GM21619 (cell line): ENCODE results near the gene MOB3B.
"Not testable (repeated sequence)": the region's sequence is repeated elsewhere in the genome, so short reads cannot be mapped to it uniquely, and the experiment has no call there.

Source experiments
- ATAC-seq: cut with Tn5 transposase; IDR thresholded peaks from one replicate; pipeline ENCODE4 v1.9.1; 2021; ENCODE audit not compliant: unreplicated experiment

MOB3B gene

GRCh38 chr9:27519466-27520465 is 9.8 kb downstream of the MOB3B start:
- no peak for ATAC-seq

DNA sequence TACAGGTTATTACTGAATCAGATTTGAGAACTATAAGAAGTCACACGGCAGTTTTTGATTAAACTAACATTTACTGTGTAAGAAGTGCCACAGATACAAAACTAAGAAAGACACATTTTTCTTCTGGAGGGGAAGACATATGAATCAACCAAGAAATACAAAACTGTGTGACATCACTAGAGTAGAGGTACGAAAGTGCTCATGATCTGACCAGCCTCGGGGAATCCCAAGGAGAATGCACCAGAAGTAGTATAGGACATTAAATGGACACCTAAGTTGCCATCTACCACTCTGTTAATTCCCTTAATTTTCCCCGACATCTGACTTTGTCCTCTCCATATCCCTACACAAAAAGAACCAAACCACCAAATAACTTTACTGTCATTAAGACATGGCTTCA is 10.8 kb downstream of the MOB3B start:
- ATAC-seq: no peak

DNA sequence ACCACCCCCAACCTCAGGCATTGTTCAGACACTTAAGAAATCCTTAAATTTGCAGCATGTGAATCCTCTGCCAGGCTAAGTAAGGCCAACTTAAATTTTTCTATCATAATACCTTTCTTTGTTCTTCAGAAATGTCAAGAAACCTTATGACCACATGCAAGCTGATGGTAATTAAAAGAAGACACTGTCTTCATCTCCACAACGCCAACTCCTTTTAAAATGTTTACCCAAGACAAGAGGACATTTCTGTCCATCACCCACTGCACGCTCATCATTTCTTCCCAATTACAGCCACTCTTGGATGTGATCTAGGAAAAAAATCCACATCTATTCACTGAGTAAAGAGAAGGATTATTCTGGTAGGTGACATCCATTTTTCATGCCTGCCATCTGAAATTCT is 11.6 kb downstream of the MOB3B start:
- no peak for ATAC-seq

DNA sequence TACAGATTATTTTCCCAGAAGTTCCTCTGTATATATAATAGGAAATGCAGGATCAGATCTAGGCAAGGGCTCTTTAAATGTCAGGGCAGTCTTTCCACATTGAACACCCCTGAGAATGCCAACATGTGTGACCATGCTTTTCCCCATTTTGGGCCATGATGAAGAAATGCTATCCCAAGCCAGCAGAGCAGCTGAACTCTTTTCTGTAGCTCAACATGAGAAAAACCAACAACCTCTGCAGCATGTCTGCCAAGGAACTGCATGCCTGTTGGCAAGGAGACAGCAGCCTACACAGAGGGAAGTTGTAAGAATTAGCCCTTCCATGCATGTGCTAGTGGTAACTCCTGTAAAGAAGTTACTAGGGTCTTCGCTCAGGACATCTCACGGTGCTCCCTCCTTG is 15.1 kb downstream of the MOB3B start:
- ATAC-seq: no peak

DNA sequence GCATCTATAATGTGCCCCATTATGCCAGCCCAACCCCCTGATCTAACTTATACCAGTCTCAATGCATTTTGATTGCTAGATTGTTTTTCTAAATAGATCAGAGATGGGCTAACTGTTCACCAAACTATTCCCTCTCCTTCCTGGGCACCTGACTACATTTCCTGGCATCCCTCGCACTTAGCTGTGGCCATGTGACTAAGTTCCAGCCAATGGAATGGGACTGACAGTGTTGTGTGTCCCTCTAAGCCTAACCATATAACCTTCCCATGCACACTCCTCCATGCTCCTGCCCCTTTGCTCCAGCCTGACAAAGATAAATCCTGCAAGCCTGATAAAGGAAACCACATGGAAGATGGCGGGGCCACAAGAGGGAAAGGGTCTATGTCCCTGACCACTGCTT is 17.8 kb downstream of the MOB3B start:
- no peak for ATAC-seq

- ATAC-seq: no peak
Observed at GRCh38 chr9:27510780-27511179, 18.8 kb downstream of the MOB3B start.

DNA sequence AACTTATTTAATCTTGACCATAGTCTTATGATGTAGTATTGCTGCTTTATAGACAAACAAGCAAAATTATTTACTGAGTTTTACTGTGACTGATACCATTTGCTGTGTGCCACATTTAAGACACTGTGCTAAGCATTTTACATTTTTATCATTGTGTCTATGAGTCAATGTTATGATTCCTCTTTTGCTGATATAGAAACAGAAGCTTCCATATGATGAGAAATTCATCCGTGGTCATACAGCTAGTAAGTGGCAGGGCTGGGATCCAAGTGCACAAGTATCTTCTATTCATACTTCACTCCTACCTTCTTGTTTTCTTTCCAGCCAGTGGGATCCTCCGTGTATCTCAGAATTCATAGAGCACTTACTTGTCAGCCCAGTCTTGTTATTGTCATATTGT is 22.6 kb downstream of the MOB3B start:
- ATAC-seq: no peak

DNA sequence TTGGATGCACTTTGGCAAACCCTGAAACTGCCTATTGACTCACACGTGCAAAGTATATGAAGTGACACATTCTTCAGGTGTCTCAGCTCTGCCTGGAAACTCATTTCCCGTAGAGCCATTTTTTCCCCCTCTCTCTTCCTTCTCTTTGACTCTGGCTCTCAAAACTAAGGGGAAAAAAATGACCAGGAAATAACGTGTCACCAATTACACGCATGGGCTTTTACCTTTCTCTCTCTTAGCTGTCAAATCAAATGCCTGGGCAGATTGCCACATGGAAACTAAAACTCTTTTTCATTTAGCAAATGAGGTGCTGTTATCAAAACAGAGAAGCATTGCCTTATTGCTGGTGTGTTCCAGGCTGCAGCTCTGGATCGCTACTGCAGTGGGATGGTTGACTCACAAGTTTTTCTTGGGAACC is 23.9 kb downstream of the MOB3B start:
- no peak for ATAC-seq

GRCh38 chr9:27504259-27504658 is 25.4 kb downstream of the MOB3B start:
- ATAC-seq: no peak

GRCh38 chr9:27503623-27504022 is 26.0 kb downstream of the MOB3B start:
- no peak for ATAC-seq

GRCh38 chr9:27500902-27501301 is 28.7 kb downstream of the MOB3B start:
- not testable (repeated sequence) for ATAC-seq

DNA sequence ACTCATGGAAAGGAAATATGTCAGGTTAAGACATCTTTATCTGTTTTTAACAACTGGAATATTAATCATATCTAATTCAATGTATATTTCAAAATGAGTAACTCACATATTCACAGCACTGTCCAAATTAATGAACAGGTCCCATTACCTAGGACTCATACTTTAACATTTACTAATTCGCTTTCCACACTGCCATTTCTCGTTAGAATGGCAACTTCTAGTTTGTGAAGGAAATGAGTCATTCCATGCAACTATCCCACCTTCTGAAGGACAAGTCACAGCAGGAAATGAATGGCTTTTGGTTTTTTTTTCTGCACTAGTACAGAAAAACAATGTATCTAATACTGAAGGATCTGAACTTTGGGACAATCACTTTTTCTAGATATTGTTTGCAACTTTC is 30.2 kb downstream of the MOB3B start:
- ATAC-seq: peak; percentile 68

DNA sequence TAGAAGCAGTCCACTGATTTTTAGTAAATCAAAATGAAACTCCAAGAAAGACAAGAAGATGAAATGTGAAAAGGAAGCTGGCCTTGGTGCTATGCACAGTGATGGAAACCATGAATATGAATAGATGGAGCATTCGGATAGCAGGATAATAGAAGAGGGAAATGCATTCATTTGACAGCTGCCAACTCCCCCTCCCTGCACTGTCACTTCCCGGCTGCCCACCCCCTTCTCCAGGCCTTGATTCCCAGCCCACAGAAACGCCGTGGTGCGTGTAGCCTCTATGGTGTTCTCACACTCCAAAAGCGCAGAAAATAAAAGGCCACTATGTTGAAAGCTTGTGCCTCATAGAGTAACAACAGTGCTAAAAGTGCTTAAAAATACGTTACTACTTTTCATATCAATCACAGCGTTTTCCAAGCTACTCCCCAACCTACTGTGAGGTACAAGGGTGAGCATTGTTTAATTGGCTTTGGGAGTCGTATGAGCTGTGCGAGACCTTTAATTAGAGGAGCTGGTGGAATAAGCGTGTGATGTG is 31.7 kb downstream of the MOB3B start:
- ATAC-seq: no peak

DNA sequence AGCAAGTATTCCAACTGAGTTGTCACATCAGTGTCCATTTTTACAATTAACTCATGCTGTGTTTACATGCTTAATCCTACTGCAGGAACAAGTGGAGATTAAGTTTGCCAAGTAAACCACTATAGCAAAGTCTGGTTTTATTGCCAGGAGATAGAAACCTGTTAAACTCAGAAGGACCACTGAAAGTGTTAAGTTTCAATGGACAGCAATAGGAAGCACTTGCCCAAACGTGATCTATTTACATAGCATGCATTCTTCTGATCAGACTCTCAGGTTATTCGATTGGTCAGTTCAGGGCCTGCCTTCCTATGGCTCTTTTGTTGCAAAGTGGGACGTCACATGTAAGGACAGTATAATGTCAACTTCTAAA is 33.5 kb downstream of the MOB3B start:
- no peak for ATAC-seq

GRCh38 chr9:27495480-27496134 is 34.0 kb downstream of the MOB3B start:
- ATAC-seq: no peak

DNA sequence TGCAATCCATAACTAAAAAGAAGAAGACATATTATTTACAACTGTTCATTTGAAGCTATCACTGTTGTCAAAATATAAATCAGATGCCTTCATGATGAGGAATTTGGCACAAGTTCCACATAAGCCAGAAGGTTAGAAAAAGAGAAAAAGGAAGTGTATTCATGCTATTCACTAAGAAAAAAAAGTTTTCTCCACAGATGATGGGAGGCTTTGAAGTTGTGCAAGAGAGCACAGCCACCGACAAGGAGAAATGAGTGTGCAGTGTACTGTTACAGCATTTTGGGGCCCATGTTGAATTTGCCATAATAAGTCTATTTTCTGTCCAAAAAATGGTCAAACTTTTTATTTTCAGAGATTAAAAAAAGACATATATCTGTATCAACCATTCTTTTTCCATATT is 38.5 kb downstream of the MOB3B start:
- ATAC-seq: no peak

DNA sequence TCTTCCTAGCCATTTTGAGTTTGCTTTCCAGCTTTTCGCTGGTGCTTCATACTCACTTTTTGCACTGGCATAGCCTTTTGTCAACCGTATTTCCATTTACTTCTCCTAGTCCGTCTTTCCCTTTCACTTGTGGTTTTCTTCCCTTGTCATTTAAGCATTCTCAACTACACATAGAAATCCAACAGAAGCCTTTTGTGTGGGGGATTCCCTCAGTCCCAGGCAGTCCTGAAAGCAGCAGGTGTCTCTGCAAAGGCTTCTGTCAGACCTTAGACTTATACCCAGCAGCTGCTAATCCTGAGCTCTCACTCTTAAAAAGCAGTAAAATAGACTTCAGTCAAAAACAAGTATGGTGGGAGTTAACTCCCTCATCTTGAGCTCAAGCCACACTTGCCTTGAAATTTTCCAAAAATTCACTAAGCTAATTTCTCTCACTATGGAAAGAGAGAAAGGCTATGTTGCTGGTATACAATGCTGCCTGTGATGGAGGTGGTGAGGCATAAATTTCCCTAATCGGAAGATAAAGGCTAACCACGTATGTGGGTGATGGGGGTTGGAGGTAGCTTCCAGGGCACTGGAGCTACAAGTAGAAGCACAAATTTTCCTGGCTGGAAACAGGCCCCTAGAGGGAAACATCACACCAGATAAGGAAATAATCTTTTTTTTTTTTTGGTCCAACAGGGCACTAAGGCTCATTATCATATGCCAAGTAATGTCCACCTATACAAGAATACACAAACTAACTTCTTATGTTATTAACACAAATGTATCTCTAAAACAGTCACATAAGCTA is 40.3 kb downstream of the MOB3B start:
- peak; percentile 67 for ATAC-seq

- no peak for ATAC-seq
Observed at GRCh38 chr9:27487927-27488326, 41.7 kb downstream of the MOB3B start.

- no peak for ATAC-seq
Observed at GRCh38 chr9:27487128-27487640, 42.4 kb downstream of the MOB3B start.

GRCh38 chr9:27485158-27485557 is 44.5 kb downstream of the MOB3B start:
- peak; percentile 85 for ATAC-seq

DNA sequence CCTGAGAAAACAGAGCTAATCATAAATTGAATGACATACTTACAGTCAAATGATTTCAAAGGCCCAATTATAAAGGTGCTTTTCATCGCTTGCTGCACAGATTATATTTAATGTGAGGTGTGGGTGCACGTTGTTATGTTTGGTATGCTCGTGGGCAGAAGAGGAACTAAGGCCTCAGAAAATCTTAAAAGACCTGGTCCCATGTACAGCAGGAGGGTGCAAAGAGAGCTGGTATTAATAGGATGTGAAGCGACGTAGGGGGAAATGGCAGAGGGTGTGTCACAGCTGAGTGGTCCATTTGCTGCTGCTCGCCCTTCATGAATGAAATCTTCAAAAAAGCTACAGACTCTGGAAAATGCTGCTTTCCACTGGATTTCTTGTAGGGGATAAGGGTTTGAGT is 46.0 kb downstream of the MOB3B start:
- no peak for ATAC-seq
